Activated CD4-positive, alpha-beta T cell treated with anti-CD3 and anti-CD28 coated beads, Interleukin-2, amount 10 ng/mL, durations not matched to agents 7 days and 5 days (primary cell): ENCODE measurements around the gene DLGAP4. TPM values are rescaled to one million over a fixed set of nuclear protein-coding genes. Genes with fewer than 3 reads are reported as not detected.

ENCODE experiments used
- CTCF ChIA-PET: fragments of 350-600 bp; sonication (Branson Sonifier 250); formaldehyde crosslinking; loops from one replicate; lab custom pipeline; 2021; ENCODE audit warnings: antibody characterized with exemption; lab: Charles Lee
- POLR2A ChIA-PET: fragments of 350-600 bp; sonication (Branson Sonifier 250); formaldehyde crosslinking; loops from one replicate; lab custom pipeline; 2021; ENCODE audit warnings: antibody characterized with exemption; lab: Charles Lee
- DNase-seq: peaks from one replicate; pipeline ENCODE4 v3.0.0-alpha.2; 2020
- H3K27ac Mint-ChIP-seq: one replicate; pipeline ENCODE4 v1.8.0; 2021; ENCODE audit warnings: mild to moderate bottlenecking, moderate library complexity, mixed read lengths
- H3K27me3 Mint-ChIP-seq: one replicate; pipeline ENCODE4 v1.8.0; 2021; ENCODE audit warnings: mixed read lengths
- H3K36me3 Mint-ChIP-seq: one replicate; pipeline ENCODE4 v1.8.0; 2021; ENCODE audit warnings: low read depth, mixed read lengths
- H3K4me1 Mint-ChIP-seq: one replicate; pipeline ENCODE4 v1.8.0; 2021; ENCODE audit warnings: mixed read lengths
- H3K4me3 Mint-ChIP-seq: one replicate; pipeline ENCODE4 v1.8.0; 2021; ENCODE audit warnings: mild to moderate bottlenecking, moderate library complexity, mixed read lengths
- H3K9me3 Mint-ChIP-seq: one replicate; pipeline ENCODE4 v1.8.0; 2021; ENCODE audit warnings: mixed read lengths
- total RNA-seq, 2 experiments: library from RNA; stranded (reverse); gene quantifications; one replicate each; pipeline ENCODE4 v1.2.3, GENCODE V29; 2021

Gene DLGAP4
- total RNA-seq, 2 experiments from 2014 or later = 26.2 to 29.5 TPM

DNA sequence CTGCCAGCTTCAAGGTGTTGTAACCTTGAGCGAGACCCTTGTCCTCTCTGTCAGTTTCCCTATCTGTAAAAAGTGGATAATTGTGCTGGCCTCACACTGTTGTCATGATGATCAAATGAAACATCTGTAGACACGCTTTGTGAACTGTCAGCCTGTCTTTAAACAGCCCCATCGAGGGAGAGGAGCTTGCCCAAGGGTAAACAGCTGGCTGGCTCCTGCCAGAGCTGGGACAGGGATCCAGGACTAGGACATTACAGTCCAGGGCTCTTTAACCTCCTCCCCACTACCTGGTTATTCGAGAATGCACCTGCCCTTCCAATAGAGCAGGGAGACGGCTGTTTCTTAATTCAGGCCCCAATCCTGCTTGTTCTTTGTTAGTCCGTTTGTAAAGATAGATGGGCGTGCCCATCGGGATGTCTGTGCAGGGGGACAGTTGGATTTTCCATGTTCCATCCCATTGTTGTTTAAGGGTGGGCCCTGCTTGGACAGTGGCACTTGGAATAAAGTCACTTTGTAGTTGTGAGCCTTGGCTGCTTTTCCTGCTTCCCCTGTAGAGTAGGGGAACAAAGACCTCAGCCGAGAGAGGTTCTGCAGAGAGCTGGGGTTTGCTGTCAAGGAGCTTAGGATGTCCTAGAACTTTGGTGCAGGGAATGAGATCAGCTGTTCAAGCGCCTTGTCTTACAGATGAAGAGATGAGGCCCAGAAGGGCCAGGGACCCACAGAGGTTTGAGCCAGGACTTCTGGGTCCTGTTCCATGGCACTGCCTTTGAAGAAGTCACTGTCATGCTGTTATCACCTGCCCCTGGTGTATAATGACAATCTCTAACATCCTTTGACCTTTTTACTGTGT is 157.3 kb downstream of the DLGAP4 start:
- peak overlapping the region; percentile 64 for H3K27ac Mint-ChIP-seq
- no peaks in the 10 kb centered on the region for H3K9me3 Mint-ChIP-seq
- H3K36me3 Mint-ChIP-seq = no peaks in the 10 kb centered on the region
- ChIA-PET CTCF (interaction anchor here (0.5 to 3.4 kb wide), 5 partner anchors 9 to 437 kb away, joined by 4 to 12 read pairs (median 5); partner anchors contain the start of gene RAB5IF), POLR2A (interaction anchor here (0.6 to 0.7 kb wide), 2 partner anchors 214 to 413 kb away, joined by 3 to 4 read pairs; no protein-coding TSS in a partner anchor)
- peak overlapping the region; percentile 94 for H3K4me3 Mint-ChIP-seq
- no peaks in the 10 kb centered on the region for H3K27me3 Mint-ChIP-seq
- H3K4me1 Mint-ChIP-seq = peaks cover 72% of the 10 kb centered on the region
- no peak for DNase-seq

DNA sequence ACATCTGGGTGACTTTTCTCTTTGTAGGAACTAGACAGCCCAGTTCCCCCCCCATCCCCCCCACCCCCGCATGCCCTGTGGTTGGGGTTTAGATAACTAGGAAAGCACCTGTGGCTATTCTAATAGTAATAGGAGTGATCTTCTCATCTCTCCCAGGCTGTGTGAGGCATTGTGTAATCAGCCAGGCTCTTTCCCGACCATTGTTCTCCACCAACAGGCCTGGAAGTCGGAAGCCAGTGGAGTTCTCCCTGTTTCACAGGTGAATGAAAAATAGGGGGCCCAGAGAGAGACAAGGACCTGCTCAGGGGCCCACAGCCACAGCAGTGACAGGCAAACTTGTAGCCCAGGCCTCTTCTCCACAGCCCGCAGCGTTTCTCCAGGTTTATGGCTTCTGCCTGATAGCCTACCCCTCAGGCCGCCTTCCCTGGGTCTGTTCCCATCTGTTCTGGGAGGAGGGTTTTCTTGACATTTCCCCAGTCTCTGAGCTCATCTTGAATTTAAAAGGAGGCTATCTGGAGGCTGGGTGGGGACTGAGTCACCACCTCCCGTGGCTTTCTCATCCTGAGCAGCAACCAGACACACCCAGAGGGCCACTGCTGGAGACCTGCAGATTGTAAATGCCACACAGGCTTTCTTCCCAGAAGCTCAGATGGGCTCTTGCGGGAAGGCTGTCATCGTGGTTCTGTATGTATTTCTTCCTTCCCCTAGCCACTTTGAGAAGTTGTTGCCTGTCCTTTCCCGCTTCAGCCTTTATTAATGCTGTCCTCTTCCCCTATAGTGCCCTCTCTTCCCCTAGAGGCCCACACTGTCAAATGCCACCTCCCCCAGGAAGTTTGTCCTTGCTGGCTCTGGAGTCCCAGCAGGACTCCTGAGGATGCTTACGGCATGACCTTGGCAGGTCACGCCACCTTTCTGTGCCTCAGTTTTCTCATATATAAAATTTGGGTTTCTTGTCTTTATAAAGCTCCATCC is 159.3 kb downstream of the DLGAP4 start:
- DNase-seq = peak; percentile 40
- Mint-ChIP-seq H3K9me3 (no peaks in the 10 kb centered on the region), H3K4me3 (peak overlapping the region; percentile 40), H3K36me3 (peaks cover 1% of the 10 kb centered on the region), H3K27me3 (no peaks in the 10 kb centered on the region), H3K4me1 (peaks cover 81% of the 10 kb centered on the region), H3K27ac (peak overlapping the region; percentile 87)
- POLR2A ChIA-PET = interaction anchor here (0.5 to 0.6 kb wide), 2 partner anchors 181 to 1426 kb away, joined by 3 to 4 read pairs; no protein-coding TSS in a partner anchor
- CTCF ChIA-PET = interaction anchor here (0.7 to 3.4 kb wide), 10 partner anchors 7 to 511 kb away, joined by 3 to 12 read pairs (median 3); partner anchors contain the start of genes RAB5IF and SCAND1

DNA sequence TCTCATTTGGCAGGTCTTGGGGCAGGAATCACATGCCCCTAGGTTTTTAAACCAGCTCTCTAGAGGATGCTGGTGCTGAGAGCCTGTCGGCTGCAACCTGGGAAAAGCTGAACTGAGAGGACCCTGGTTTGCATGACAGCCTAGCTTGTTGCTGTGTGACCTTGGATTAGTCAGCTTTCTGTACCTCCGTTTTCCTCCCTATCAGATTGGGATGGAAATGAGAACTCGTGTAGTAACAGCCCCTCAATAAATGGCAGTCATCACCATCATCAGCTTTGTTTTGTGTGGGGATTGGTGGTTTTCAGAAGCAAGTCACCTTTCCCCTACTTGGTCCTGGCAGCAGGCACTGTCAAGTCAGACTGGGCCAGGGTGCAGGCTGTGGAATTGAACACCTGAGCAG is 159.9 kb downstream of the DLGAP4 start:
- Mint-ChIP-seq H3K4me1 (peaks cover 81% of the 10 kb centered on the region), H3K27me3 (no peaks in the 10 kb centered on the region)
- POLR2A ChIA-PET = interaction anchor here (0.5 kb wide), 1 partner anchor 181 kb away, joined by 4 read pairs; no protein-coding TSS in a partner anchor

DNA sequence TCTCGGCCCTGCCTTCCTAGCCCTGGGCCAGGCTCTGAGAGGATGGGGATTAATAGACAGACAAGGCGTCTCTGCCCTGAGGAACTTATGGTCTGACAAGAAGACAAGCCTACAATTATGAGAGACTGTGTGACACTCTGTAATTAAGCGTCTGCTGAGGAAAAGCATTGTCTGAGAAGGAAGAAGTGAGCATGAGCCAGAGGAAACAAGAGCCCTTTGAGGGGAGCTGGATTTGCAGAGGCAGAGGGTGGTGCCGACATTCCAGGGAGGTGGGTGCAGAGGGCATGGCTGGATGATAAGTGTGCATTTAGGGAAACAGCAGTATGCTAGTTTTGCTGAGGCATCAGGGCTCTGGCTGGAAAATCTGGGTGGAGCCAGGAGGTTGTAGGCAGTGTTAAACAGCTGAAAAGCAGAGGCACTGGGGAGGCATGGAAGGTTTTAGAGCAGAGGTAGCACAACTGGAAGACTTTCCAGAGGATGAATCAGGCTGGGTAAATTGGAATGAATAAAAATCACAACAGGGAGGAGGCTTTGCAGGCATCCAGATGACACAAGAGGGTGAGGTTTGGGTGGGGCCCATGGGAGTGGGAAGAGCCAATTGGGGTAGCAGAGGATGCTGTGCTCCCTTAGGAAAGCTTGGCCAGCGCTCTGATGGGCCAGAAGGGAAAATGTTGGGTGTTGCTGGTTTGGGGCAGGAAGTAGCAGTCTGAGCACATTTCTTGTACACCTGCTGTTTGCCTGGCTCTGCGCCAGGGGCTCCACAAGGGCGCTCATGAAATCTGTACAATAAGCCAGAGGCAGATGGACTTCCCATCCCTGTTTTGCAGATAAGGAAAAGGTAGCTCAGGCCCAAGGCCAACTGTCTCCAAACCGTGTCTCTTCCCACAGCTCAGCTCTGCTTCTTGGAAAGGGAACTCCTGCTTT is 161.2 kb downstream of the DLGAP4 start:
- CTCF ChIA-PET = interaction anchor here (0.6 to 1.4 kb wide), 3 partner anchors 138 to 480 kb away, joined by 3 to 5 read pairs (median 4); partner anchors contain the start of gene RAB5IF
- no peaks in the 10 kb centered on the region for H3K27me3 Mint-ChIP-seq
- peak overlapping the region; percentile 87 for H3K27ac Mint-ChIP-seq
- H3K4me3 Mint-ChIP-seq = peak overlapping the region; percentile 40
- DNase-seq = peak; percentile 55
- peaks cover 83% of the 10 kb centered on the region for H3K4me1 Mint-ChIP-seq
- H3K9me3 Mint-ChIP-seq = no peaks in the 10 kb centered on the region
- POLR2A ChIA-PET = no interaction called here
- H3K36me3 Mint-ChIP-seq = peaks cover 1% of the 10 kb centered on the region

More for the DNA sequence above, 159.9 kb downstream of the DLGAP4 start:
- peak overlapping the region; percentile 40 for H3K4me3 Mint-ChIP-seq
- H3K27ac Mint-ChIP-seq = peak overlapping the region; percentile 87
- H3K9me3 Mint-ChIP-seq = no peaks in the 10 kb centered on the region
- CTCF ChIA-PET = interaction anchor here (0.7 to 1.5 kb wide), 8 partner anchors 9 to 511 kb away, joined by 3 to 5 read pairs (median 3); partner anchors contain the start of genes RAB5IF and SCAND1
- H3K36me3 Mint-ChIP-seq = peaks cover 1% of the 10 kb centered on the region
- DNase-seq = no peak

DNA sequence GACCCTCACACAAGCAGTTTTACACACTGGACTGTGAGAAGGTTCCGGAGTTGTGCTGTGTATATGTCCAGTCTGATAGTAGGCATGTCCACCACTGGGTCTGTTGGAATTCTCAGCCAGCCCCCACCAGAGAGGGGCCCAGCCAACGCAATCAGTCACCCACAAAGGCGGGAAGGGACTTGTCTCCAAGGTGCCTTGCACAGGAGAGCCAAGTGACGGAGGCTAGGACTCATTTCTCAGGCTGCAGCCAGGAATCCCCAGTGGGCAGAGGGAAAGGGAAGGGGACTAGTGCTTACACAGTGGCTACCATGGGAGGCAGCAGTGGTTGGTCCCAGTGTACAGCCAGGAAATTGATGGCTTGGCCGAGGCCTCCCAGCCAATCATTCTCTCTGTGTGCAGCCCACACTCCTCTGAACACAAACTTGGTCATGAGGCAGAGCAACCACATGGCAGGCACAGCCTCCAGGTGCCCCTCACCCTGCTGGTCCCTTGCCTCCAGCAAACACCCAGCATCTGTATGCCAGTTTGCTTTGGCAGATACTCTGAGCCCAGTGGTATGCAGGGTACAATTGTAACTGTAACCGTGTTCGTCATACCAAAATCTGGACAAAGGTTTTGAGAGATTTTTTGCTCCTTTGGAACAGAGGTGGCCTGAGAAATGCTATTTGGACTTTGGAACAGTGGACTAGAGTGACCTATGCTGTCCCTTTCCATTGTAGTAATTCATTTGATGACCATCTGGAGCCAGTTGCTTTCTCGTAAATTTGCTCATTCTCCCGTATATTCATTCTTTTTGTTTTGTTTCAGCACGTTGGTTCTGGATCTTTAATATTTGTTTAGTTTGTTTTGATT is 162.2 kb downstream of the DLGAP4 start:
- Mint-ChIP-seq H3K27ac (peak overlapping the region; percentile 87), H3K4me3 (no peak overlapping the region), H3K4me1 (peaks cover 83% of the 10 kb centered on the region), H3K9me3 (no peaks in the 10 kb centered on the region), H3K27me3 (no peaks in the 10 kb centered on the region), H3K36me3 (peaks cover 1% of the 10 kb centered on the region)
- ChIA-PET POLR2A (no interaction called here), CTCF (interaction anchor here (0.6 to 1.1 kb wide), 2 partner anchors 9 to 479 kb away, joined by 3 to 5 read pairs; no protein-coding TSS in a partner anchor)
- DNase-seq = no peak

DNA sequence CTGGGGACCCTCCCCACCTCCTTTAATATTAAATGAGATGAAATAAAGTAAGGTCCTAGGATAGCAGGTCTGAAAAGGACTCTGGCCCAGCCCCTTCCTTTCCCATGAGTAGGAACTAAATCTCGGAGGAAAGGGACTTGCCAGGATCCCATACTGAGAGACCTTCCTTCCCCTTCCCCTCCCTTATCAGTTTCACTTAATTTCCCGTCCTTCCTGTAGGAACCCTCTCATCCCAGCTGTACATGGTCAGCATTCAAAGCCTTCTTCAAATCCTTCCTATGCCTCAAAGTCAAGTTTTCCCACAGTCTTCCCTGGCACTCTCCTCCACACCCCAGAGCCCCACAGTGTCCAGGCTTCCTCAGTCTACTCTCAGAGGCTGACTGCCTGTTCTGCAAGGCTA is 163.8 kb downstream of the DLGAP4 start:
- Mint-ChIP-seq H3K9me3 (no peaks in the 10 kb centered on the region), H3K4me3 (no peak overlapping the region), H3K4me1 (peaks cover 84% of the 10 kb centered on the region), H3K36me3 (peaks cover 1% of the 10 kb centered on the region), H3K27me3 (no peaks in the 10 kb centered on the region), H3K27ac (peak overlapping the region; percentile 21)
- no peak for DNase-seq
- CTCF ChIA-PET = no interaction called here
- POLR2A ChIA-PET = no interaction called here

DNA sequence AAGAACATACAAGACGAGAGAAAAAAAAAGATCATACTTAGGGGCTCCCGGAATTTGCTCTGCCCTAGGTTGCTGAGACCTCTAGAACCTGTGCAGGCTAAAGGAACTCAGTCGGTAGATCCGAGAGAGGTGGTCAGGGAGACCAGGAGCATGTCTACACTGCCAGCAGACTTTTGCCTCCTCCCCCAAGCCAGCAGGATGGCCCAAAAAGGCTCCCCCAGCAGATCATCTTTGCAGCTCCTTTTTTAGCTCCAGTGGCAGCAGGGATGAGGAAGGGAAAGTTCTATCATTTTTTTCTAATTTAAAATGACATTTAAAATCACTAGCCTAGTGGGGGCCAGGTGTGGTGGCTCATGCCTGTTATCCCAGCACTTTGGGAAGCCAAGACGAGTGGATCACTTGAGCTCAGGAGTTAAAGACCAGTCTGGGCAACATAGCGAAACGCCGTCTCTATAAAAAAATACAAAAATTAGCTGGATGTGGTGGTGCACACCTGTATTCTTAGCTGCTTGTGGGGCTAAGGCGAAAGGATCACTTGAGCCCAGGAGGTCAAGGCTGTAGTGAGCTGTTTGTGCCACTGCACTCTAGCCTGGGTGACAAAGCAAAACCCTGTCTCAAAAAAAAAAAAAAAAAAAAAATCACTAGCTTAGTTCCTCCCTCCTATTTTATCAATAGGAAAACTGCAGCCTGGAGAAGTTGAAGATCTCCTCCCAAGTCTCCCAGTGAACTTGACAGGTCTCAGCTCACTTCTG is 165.9 kb downstream of the DLGAP4 start:
- POLR2A ChIA-PET = interaction anchor here (0.6 kb wide), 1 partner anchor 13 kb away, joined by 3 read pairs; no protein-coding TSS in a partner anchor
- CTCF ChIA-PET = interaction anchor here (0.6 to 2.2 kb wide), 5 partner anchors 8 to 28 kb away, joined by 4 to 12 read pairs (median 4); no protein-coding TSS in a partner anchor
- H3K4me3 Mint-ChIP-seq = peak overlapping the region; percentile 67
- no peaks in the 10 kb centered on the region for H3K9me3 Mint-ChIP-seq
- peaks cover 1% of the 10 kb centered on the region for H3K36me3 Mint-ChIP-seq
- no peak for DNase-seq
- peaks cover 63% of the 10 kb centered on the region for H3K4me1 Mint-ChIP-seq
- H3K27me3 Mint-ChIP-seq = no peaks in the 10 kb centered on the region
- peak overlapping the region; percentile 87 for H3K27ac Mint-ChIP-seq

DNA sequence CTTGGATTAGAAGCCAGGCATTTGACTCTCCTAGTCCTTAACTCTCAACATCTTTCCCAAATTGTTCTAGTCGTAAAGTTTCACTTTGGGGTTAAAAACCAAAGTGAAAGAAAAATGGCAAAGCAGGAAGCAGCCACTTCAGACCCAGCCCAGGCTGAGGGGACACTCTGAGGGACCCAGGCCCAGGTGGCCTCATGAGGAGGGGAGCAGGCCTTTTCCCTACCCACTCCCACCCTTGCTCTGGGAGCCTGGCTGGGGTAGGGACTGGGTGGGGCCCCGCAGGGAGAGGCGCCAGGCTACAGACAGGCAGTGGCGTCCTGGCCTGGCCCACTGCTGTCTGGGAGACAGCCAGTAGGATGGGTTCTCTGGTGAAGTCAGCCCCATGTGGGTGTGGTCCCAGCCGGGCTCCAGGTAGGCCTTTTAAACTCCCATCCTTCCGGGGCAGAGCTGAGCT is 166.5 kb downstream of the DLGAP4 start:
- Mint-ChIP-seq H3K36me3 (peaks cover 1% of the 10 kb centered on the region), H3K4me1 (peaks cover 57% of the 10 kb centered on the region)

DNA sequence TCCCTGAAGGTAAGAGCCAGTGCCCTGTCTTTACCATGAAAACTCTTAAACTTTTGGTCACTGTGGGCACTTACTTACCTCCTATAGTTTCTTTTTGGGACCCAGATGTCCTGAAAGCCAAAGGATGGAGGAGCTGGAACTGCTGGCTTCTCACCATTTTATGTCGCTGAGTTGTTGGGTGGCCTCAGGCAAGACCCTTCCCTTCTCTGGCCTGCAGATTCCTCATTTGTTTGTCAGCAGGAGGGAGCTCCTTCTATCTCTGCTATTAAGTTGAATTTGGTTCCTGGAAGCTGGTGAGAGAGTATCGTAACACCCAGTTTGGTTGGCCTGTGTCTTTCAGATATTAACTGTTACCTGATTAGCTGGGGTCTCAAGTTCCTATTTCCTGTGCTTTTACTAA is 167.0 kb downstream of the DLGAP4 start:
- Mint-ChIP-seq H3K36me3 (peaks cover 1% of the 10 kb centered on the region), H3K27me3 (no peaks in the 10 kb centered on the region), H3K4me1 (peaks cover 52% of the 10 kb centered on the region), H3K4me3 (peak overlapping the region; percentile 67), H3K9me3 (no peaks in the 10 kb centered on the region), H3K27ac (peak overlapping the region; percentile 87)
- no peak for DNase-seq
- POLR2A ChIA-PET = interaction anchor here (0.9 kb wide), 1 partner anchor 19 kb away, joined by 3 read pairs; no protein-coding TSS in a partner anchor
- CTCF ChIA-PET = interaction anchor here (1.4 to 2.2 kb wide), 2 partner anchors 9 to 14 kb away, joined by 4 to 12 read pairs; no protein-coding TSS in a partner anchor

More for the DNA sequence above, 166.5 kb downstream of the DLGAP4 start:
- no peaks in the 10 kb centered on the region for H3K27me3 Mint-ChIP-seq
- no peaks in the 10 kb centered on the region for H3K9me3 Mint-ChIP-seq
- POLR2A ChIA-PET = interaction anchor here (0.6 to 0.9 kb wide), 2 partner anchors 13 to 19 kb away, joined by 3 read pairs; no protein-coding TSS in a partner anchor
- CTCF ChIA-PET = interaction anchor here (1.1 to 2.2 kb wide), 4 partner anchors 8 to 27 kb away, joined by 4 to 12 read pairs (median 6); no protein-coding TSS in a partner anchor
- DNase-seq = peak; percentile 54
- peak overlapping the region; percentile 87 for H3K27ac Mint-ChIP-seq
- peak overlapping the region; percentile 67 for H3K4me3 Mint-ChIP-seq

DNA sequence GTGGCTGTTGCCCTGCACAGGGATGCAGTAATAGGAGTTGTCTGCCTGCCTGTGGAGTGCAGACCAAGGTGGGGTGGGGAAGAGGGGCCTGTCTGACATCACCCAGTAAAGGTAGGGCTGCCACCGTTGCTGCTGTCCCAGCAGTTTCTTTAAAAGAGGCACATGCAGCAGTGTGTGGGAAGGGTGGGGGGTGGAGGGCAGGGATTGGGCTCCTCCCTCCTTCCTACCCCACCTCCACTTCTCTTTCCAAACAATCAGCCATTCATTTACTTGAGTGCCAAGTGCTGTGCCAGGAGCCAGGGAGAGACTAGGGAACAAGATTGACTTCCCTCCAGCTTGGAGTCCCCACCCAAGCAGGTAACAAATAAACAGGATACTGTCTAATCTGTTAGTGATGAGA is 168.4 kb downstream of the DLGAP4 start:
- H3K4me3 Mint-ChIP-seq = no peak overlapping the region
- ChIA-PET CTCF (interaction anchor here (1.2 kb wide), 1 partner anchor 8 kb away, joined by 3 read pairs; no protein-coding TSS in a partner anchor), POLR2A (no interaction called here)
- no peak for DNase-seq
- H3K4me1 Mint-ChIP-seq = peaks cover 45% of the 10 kb centered on the region
- H3K36me3 Mint-ChIP-seq = no peaks in the 10 kb centered on the region
- H3K9me3 Mint-ChIP-seq = no peaks in the 10 kb centered on the region
- H3K27me3 Mint-ChIP-seq = no peaks in the 10 kb centered on the region
- H3K27ac Mint-ChIP-seq = peak overlapping the region; percentile 87
